ENCODE data around the gene NHSL2.

The NHSL2 gene

GRCh38 chrX:72102126-72102525 is 191.5 kb downstream of the NHSL2 start:
- in situ Hi-C loops (cut with HindIII; ENCODE audit: low sequenced_read_pairs), result no loop called here

- in situ Hi-C loops (cut with HindIII; ENCODE audit: low sequenced_read_pairs), result no loop called here
Observed at GRCh38 chrX:72102760-72103159, 192.1 kb downstream of the NHSL2 start.

- in situ Hi-C loops (cut with HindIII; ENCODE audit: low sequenced_read_pairs), result no loop called here
Observed at GRCh38 chrX:72105436-72105835, 194.8 kb downstream of the NHSL2 start.

- in situ Hi-C loops (cut with HindIII; ENCODE audit: low sequenced_read_pairs), result no loop called here
Observed at GRCh38 chrX:72107320-72107719, 196.7 kb downstream of the NHSL2 start.

GRCh38 chrX:72107841-72108595 is 197.4 kb downstream of the NHSL2 start:
- in situ Hi-C loops (cut with HindIII; ENCODE audit: low sequenced_read_pairs), result no loop called here

GRCh38 chrX:72108666-72109065 is 198.0 kb downstream of the NHSL2 start:
- in situ Hi-C loops (cut with HindIII; ENCODE audit: low sequenced_read_pairs), result no loop called here

GRCh38 chrX:72110051-72110875 is 199.6 kb downstream of the NHSL2 start:
- in situ Hi-C loops (cut with HindIII; ENCODE audit: low sequenced_read_pairs), result no loop called here

- in situ Hi-C loops (cut with HindIII; ENCODE audit: low sequenced_read_pairs), result no loop called here
Observed at GRCh38 chrX:72110876-72111708, 200.4 kb downstream of the NHSL2 start.

- in situ Hi-C loops (cut with HindIII; ENCODE audit: low sequenced_read_pairs), result no loop called here
Observed at GRCh38 chrX:72113461-72113860, 202.8 kb downstream of the NHSL2 start.

- in situ Hi-C loops (cut with HindIII; ENCODE audit: low sequenced_read_pairs), result no loop called here
Observed at GRCh38 chrX:72114306-72114705, 203.7 kb downstream of the NHSL2 start.

- in situ Hi-C loops (cut with HindIII; ENCODE audit: low sequenced_read_pairs), result no loop called here
Observed at GRCh38 chrX:72114807-72115206, 204.2 kb downstream of the NHSL2 start.

- in situ Hi-C loops (cut with HindIII; ENCODE audit: low sequenced_read_pairs), result no loop called here
Observed at GRCh38 chrX:72115380-72115779, 204.7 kb downstream of the NHSL2 start.

- in situ Hi-C loops (cut with HindIII; ENCODE audit: low sequenced_read_pairs), result no loop called here
Observed at GRCh38 chrX:72117636-72118210, 207.1 kb downstream of the NHSL2 start.

GRCh38 chrX:72120837-72121236 is 210.2 kb downstream of the NHSL2 start:
- in situ Hi-C loops (cut with HindIII; ENCODE audit: low sequenced_read_pairs), result no loop called here

- in situ Hi-C loops (cut with HindIII; ENCODE audit: low sequenced_read_pairs), result no loop called here
Observed at GRCh38 chrX:72121383-72121782, 210.7 kb downstream of the NHSL2 start.

GRCh38 chrX:72122621-72123337 is 212.1 kb downstream of the NHSL2 start:
- in situ Hi-C loops (cut with HindIII; ENCODE audit: low sequenced_read_pairs), result no loop called here

GRCh38 chrX:72123471-72124185 is 213.0 kb downstream of the NHSL2 start:
- in situ Hi-C loops (cut with HindIII; ENCODE audit: low sequenced_read_pairs), result no loop called here

- in situ Hi-C loops (cut with HindIII; ENCODE audit: low sequenced_read_pairs), result loop anchor here (5.0 kb wide), 2 partner anchors 107 to 212 kb away; partner anchors contain the start of gene NHSL2
Observed at GRCh38 chrX:72124540-72125201, 214.0 kb downstream of the NHSL2 start.

Measured in endothelial cell of hepatic sinusoid (primary cell).